ENCODE results near the gene CTAG1B.
A peak's percentile ranks its signal among the peaks of the same experiment; 100 is the strongest.

CTAG1B gene

DNA sequence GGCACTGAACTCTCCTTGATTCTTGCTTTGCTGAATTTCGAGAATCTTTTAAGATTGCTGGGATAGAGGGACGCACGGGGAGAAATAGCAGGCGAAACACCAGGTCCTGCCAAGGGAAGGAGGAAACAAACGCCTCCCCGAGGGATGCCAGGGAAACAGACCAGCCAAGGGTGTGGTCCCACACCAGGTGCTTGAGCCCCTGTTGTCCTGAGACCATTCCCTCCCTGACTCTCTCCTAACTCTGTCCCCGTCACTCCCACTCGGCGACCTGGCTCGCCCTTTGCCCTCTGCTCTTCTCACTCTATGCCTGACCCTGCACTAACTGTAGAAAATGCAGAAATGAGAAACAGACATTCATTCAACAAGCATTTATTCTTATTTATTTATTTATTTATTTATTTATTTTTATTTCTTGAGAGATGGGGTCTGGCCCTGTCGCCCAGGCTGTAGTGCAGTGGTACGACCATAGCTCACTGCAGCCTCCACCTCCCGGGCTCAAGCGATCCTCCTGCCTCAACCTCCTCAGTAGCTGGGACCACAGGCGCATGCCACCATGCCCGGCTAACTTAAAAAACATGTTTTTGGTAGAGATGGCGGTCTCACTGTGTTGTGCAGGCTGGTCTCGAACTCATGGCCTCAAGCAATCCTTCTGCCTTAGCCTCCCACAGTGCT lies 16.2 kb downstream of the CTAG1B start:
- no peak overlapping the region for H3K27ac ChIP-seq
- no peak overlapping the region for H3K4me3 ChIP-seq
- H3K36me3 ChIP-seq (ENCODE audit: insufficient read depth, low read length): no peaks in the 10 kb centered on the region
- DNase-seq (ENCODE audit: low read depth, low spot score): no peak
- TF ChIP-seq EZH2 (IDR thresholded peaks at IDR 0.05): no peak
- no peak for TF ChIP-seq POLR2AphosphoS5 (IDR thresholded peaks at IDR 0.05; ENCODE audit: borderline replicate concordance, low read depth, low read length)
- TF ChIP-seq FOXP2 (optimal IDR thresholded peaks at IDR 0.05; ENCODE audit: control extremely low read depth, extremely low read length, insufficient read depth): no peak
- H3K9ac ChIP-seq (ENCODE audit: insufficient read length): no peak overlapping the region
- H3K9me3 ChIP-seq (ENCODE audit: low read depth, low read length): no peaks in the 10 kb centered on the region

GRCh38 chrX:154602226-154602625 lies 16.9 kb downstream of the CTAG1B start:
- no peak overlapping the region for H3K4me3 ChIP-seq
- H3K27ac ChIP-seq: no peak overlapping the region
- H3K9ac ChIP-seq (ENCODE audit: insufficient read length): no peak overlapping the region
- no peaks in the 10 kb centered on the region for H3K9me3 ChIP-seq (ENCODE audit: low read depth, low read length)
- TF ChIP-seq POLR2AphosphoS5 (IDR thresholded peaks at IDR 0.05; ENCODE audit: borderline replicate concordance, low read depth, low read length): no peak
- no peak for TF ChIP-seq EZH2 (IDR thresholded peaks at IDR 0.05)
- TF ChIP-seq FOXP2 (optimal IDR thresholded peaks at IDR 0.05; ENCODE audit: control extremely low read depth, extremely low read length, insufficient read depth): no peak
- H3K36me3 ChIP-seq (ENCODE audit: insufficient read depth, low read length): no peaks in the 10 kb centered on the region
- no peak for DNase-seq (ENCODE audit: low read depth, low spot score)

DNA sequence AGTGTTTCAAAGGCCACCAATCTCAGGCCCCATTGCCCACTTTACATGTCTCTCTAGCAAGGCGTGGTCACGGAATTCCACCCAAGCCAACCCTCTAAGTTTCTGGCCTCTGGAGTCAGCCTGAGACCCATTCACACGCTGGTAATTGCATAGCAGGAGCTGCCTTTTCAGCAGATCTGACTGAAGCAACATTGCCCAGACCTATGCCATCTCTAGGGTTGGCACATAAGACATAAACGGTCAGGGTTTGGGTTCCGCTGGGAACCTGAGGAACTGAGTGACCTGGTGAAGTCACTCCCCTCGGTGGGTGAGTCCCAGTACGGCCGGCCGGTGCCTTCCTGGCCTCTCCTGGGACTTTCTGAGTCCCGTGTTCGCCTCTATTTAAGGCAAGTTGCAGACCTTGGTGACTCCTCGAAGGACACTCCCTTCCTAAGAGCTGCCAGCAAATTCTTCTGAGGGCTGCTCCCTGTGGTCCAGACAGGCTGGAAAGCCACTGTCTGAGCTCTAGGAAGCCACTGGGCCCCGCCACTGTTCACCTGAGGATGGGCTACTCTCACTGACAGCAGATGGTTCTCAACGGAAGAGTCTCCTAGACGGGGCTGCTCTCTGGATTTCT lies 18.2 kb downstream of the CTAG1B start:
- no peak for DNase-seq (ENCODE audit: low read depth, low spot score)
- Histone ChIP-seq H3K4me3 (no peak overlapping the region), H3K36me3 (ENCODE audit: insufficient read depth, low read length) (no peaks in the 10 kb centered on the region), H3K27ac (no peak overlapping the region), H3K9ac (ENCODE audit: insufficient read length) (no peak overlapping the region), H3K9me3 (ENCODE audit: low read depth, low read length) (no peaks in the 10 kb centered on the region)
- TF ChIP-seq EZH2 (IDR thresholded peaks at IDR 0.05): no peak
- no peak for TF ChIP-seq POLR2AphosphoS5 (IDR thresholded peaks at IDR 0.05; ENCODE audit: borderline replicate concordance, low read depth, low read length)

- Histone ChIP-seq H3K4me3 (no peak overlapping the region), H3K9me3 (ENCODE audit: low read depth, low read length) (no peaks in the 10 kb centered on the region), H3K27ac (no peak overlapping the region), H3K9ac (ENCODE audit: insufficient read length) (no peak overlapping the region), H3K36me3 (ENCODE audit: insufficient read depth, low read length) (no peaks in the 10 kb centered on the region)
- TF ChIP-seq POLR2AphosphoS5 (IDR thresholded peaks at IDR 0.05; ENCODE audit: borderline replicate concordance, low read depth, low read length) (no peak), FOXP2 (optimal IDR thresholded peaks at IDR 0.05; ENCODE audit: control extremely low read depth, extremely low read length, insufficient read depth) (no peak), EZH2 (IDR thresholded peaks at IDR 0.05) (no peak)
- no peak for DNase-seq (ENCODE audit: low read depth, low spot score)
Observed at GRCh38 chrX:154599531-154599930, 19.6 kb downstream of the CTAG1B start.

DNA sequence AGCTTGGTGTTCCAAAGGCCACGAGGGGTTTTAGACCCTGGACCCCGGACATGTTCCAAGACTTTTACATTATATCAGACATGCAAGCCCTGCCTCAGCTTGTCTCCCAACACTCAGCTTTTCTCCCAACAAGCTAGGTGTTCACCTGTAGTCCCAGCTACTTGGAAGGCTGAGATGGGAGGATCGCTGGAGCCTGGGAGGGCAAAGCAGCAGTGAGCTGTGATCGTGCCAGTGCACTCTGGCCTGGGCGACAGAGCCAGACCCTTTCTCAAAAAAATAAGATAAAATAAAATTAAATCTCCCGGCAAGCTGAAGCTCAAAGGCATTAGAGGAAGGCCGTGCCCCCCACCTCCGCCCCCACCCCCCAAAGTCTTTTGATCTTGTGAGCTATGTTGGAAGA lies 20.4 kb downstream of the CTAG1B start:
- H3K9me3 ChIP-seq (ENCODE audit: low read depth, low read length): no peaks in the 10 kb centered on the region
- H3K27ac ChIP-seq: no peak overlapping the region
- DNase-seq (ENCODE audit: low read depth, low spot score): no peak
- no peak for TF ChIP-seq EZH2 (IDR thresholded peaks at IDR 0.05)
- TF ChIP-seq POLR2AphosphoS5 (IDR thresholded peaks at IDR 0.05; ENCODE audit: borderline replicate concordance, low read depth, low read length): no peak
- TF ChIP-seq FOXP2 (optimal IDR thresholded peaks at IDR 0.05; ENCODE audit: control extremely low read depth, extremely low read length, insufficient read depth): no peak
- no peak overlapping the region for H3K4me3 ChIP-seq
- H3K9ac ChIP-seq (ENCODE audit: insufficient read length): no peak overlapping the region
- H3K36me3 ChIP-seq (ENCODE audit: insufficient read depth, low read length): no peaks in the 10 kb centered on the region

DNA sequence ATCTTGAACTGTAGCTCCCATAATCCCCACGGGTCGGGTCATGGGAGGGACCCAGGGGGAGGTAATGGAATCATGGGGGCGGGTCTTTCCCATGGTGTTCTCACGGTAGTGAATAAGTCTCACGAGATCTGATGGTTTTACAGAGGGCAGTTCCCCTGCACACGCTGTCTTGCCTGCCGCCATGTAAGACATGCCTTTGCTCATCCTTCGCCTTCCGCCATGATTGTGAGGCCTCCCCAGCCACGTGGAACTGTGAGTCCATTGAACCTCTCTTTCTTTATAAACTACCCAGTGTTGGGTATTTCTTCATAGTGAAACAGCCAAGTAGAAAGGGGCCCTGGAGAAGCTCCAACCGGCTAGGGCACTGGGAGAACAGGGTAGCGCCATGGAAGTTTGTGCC lies 21.9 kb downstream of the CTAG1B start:
- no peaks in the 10 kb centered on the region for H3K9me3 ChIP-seq (ENCODE audit: low read depth, low read length)
- DNase-seq (ENCODE audit: low read depth, low spot score): no peak
- H3K27ac ChIP-seq: peak overlapping the region; percentile 92
- H3K4me3 ChIP-seq: no peak overlapping the region
- H3K36me3 ChIP-seq (ENCODE audit: insufficient read depth, low read length): no peaks in the 10 kb centered on the region
- no peak overlapping the region for H3K9ac ChIP-seq (ENCODE audit: insufficient read length)
- TF ChIP-seq POLR2AphosphoS5 (IDR thresholded peaks at IDR 0.05; ENCODE audit: borderline replicate concordance, low read depth, low read length) (no peak), EZH2 (IDR thresholded peaks at IDR 0.05) (no peak), FOXP2 (optimal IDR thresholded peaks at IDR 0.05; ENCODE audit: control extremely low read depth, extremely low read length, insufficient read depth) (no peak)

DNA sequence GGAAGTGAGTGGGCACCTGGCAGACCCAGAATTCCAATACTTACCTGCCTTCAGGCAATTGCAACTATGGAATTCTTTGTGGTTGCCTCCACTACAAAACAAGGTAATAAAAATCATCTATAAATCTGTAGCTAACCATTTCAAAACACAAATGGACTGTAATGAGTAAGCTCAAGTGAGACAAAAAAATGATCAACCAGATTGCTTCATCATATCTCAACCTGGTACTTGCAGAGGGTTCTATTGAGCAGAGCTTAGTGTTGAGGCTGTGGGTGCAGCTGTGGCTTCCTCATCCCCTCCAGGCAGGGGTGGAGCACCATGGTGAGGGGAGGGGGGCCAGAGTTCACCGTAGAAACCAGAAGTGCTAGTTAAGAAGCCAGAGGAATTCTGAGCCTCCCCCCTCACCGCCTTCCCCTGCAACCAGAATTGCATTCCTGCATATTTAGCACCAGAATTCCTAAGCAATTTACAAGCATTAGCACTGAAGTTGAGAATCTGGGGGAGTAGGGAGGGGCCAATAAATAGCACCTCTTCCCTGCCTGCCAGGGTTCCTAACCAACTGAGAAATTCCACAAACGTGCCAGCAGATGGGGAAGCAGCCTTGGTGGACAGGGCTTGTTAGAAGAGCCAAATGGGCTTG lies 22.7 kb downstream of the CTAG1B start:
- TF ChIP-seq EZH2 (IDR thresholded peaks at IDR 0.05): no peak
- peak; percentile 72 for TF ChIP-seq FOXP2 (optimal IDR thresholded peaks at IDR 0.05; ENCODE audit: control extremely low read depth, extremely low read length, insufficient read depth)
- TF ChIP-seq POLR2AphosphoS5 (IDR thresholded peaks at IDR 0.05; ENCODE audit: borderline replicate concordance, low read depth, low read length): no peak; the same call in 1 of the 2 replicates
- no peaks in the 10 kb centered on the region for H3K9me3 ChIP-seq (ENCODE audit: low read depth, low read length)
- peak; percentile 90 for DNase-seq (ENCODE audit: low read depth, low spot score)
- peak overlapping the region; percentile 92 for H3K27ac ChIP-seq
- H3K9ac ChIP-seq (ENCODE audit: insufficient read length): no peak overlapping the region
- H3K36me3 ChIP-seq (ENCODE audit: insufficient read depth, low read length): no peaks in the 10 kb centered on the region
- peak overlapping the region; percentile 58 for H3K4me3 ChIP-seq

DNA sequence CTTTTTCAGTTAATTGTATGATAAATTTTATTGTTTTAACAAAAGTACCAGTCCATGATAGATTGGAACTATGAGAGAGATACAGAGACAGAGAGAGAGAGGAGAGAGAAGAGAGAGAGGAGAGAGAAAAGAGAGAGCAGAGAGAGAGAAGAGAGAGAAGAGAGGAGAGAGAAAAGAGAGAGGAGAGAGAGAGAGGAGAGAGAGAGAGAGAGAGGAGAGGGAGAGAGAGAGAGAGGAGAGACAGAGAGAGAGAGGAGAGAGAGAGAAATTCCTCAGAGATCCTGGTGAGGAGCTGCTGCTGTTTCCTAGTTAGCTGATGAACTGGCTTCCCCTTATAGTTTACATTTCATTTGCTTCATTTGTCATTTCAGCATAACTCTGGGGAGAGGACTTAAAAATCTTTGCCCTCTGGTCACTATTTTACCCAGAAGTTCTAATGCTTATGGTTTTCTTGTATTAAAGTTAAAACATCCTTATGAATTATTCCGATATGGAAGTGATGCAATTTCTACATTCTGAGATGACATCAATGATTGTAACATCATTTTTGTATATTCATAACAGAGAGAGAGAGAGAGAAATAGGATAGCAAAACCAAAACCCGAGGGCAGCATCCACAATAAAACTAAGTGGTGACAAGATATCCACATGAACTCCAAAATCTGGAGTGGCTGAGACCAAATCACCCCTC lies 23.4 kb downstream of the CTAG1B start:
- Histone ChIP-seq H3K27ac (peak overlapping the region; percentile 89), H3K9ac (ENCODE audit: insufficient read length) (peak overlapping the region; percentile 55), H3K36me3 (ENCODE audit: insufficient read depth, low read length) (no peaks in the 10 kb centered on the region), H3K4me3 (peak overlapping the region; percentile 58), H3K9me3 (ENCODE audit: low read depth, low read length) (no peaks in the 10 kb centered on the region)
- DNase-seq (ENCODE audit: low read depth, low spot score): no peak
- TF ChIP-seq POLR2AphosphoS5 (IDR thresholded peaks at IDR 0.05; ENCODE audit: borderline replicate concordance, low read depth, low read length): no peak
- TF ChIP-seq EZH2 (IDR thresholded peaks at IDR 0.05): no peak
- no peak for TF ChIP-seq FOXP2 (optimal IDR thresholded peaks at IDR 0.05; ENCODE audit: control extremely low read depth, extremely low read length, insufficient read depth)
